Peyer's patch (tissue), 4 donors: ENCODE measurements around the gene SNCB. TPM values are rescaled to one million over a fixed set of nuclear protein-coding genes. Genes with fewer than 3 reads are reported as not detected.

Experiments used
- DNase-seq, 3 donors: peaks; one replicate each; pipeline ENCODE4 v3.0.0-alpha.2; 2017 to 2019
- H3K27ac ChIP-seq, 4 donors: fragments of 200-600 bp; sonication (generic); one replicate each; pipeline ENCODE4 v1.5.1; 2016 to 2019
- H3K27me3 ChIP-seq, 2 donors: fragments of 200-600 bp; sonication (generic); one replicate each; pipeline ENCODE4 v1.5.1; 2019
- H3K36me3 ChIP-seq, 3 donors: fragments of 200-600 bp; sonication (generic); one replicate each; pipeline ENCODE4 v1.5.1; 2016 to 2019
- H3K4me1 ChIP-seq, 4 donors: fragments of 200-600 bp; sonication (generic); one replicate each; pipeline ENCODE4 v1.5.1; 2016 to 2019
- H3K4me3 ChIP-seq, 4 donors: fragments of 200-600 bp; sonication (generic); 1 replicate in 3 of 4; 2 replicates in 1 of 4; pipeline ENCODE4 v1.5.1; 2016 to 2019; ENCODE audit warnings: mild to moderate bottlenecking in 1 of 4
- H3K9me3 ChIP-seq, 4 donors: fragments of 200-600 bp; sonication (generic); one replicate each; pipeline ENCODE4 v1.5.1; 2016 to 2019; ENCODE audit warnings: mild to moderate bottlenecking in 1 of 4
- POLR2A ChIP-seq, 2 donors: fragments of 450-650 bp; IDR thresholded peaks; one replicate each; pipeline ENCODE4 v1.5.1; 2017; ENCODE audit warnings: antibody characterized with exemption in 2 of 2, mild to moderate bottlenecking in 2 of 2, moderate library complexity in 2 of 2
- total RNA-seq, 4 donors: library from RNA; depleted of rRNA; stranded (reverse); fragments of >200 nt; gene quantifications; one replicate each; pipeline ENCODE4 v1.1.0, GENCODE V29; 2016
- TF ChIP-seq, protein P1 (sequence below), 6 experiments: fragments of 450-650 bp in 4 of 6; fragments of 200-600 bp in 2 of 6; sonication (generic) in 1 of 6; IDR thresholded peaks; one replicate each; pipeline ENCODE4 v1.5.1; 2017 to 2019; ENCODE audit warnings: antibody characterized with exemption in 6 of 6, mild to moderate bottlenecking in 3 of 6, moderate library complexity in 1 of 6

Gene SNCB
- total RNA-seq, 4 donors from 2014 or later: not detected

DNA sequence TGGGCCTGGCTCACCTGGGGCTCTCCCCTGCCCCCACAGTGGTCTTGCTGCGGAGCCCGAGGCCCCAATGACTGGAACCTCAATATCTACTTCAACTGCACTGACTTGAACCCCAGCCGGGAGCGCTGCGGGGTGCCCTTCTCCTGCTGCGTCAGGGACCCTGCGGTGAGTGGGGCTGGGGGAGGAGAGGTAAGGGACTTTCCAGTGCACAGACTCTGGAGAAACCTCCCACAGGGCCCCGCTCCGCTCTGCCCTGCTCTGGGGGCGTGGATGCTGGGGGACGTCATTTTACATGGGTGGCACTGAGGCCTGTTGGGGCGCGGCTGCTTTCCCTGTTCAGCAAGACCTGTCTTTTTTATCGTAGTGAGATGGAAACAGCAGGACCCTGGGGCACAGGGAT is 24.5 kb upstream of the SNCB start:
- H3K27ac ChIP-seq: no peak overlapping the region

DNA sequence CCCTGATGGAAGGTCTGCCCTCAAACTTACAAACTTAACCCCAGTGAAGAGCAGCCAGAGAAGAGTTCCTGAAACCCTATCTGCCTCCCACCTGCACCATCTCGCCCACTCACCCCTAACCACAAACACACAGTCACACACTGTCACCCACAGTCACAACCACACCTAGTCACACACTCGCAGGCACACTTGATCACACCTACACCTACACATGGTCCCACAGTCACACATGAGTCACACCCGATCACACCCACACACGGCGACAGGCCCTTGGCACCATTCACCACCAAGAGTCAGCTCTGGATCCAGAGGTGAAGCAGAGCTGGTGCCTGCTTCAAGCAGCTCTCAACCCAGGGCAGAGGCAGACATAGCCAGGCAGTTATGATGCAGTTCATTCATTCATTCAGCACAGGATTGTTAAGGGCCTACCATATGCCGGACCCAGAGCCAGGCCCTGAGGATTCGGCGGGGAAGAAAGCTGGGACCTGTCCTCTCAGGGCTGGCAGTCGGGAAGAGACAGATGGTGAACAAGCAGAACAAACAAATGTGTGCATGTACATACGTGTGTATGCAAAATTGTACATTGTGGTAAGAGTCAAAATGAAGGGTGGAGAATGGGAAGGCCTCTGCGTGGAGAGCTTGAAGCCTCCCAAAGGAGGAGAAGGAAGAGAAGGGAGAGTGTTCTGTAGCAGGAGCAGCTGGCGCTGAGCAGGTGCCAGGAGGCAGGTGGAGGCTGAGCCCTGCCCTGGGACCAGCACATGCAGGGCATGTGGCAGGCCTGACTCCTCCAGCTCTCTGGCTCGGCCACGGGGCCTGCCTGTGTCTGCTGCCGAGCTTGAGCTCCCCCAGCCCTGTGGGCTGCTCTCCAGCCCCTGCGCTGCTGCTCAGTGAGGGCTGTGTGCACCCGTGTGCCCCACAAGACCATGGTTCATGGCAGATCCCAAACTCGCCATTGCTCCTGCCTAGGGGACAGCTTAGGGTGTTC is 23.4 kb upstream of the SNCB start:
- H3K4me1 ChIP-seq: peaks cover 0 to 12% (median 9%) of the 10 kb centered on the region in 4 donors
- TF ChIP-seq POLR2A (IDR thresholded peaks at IDR 0.05): no peak
- H3K9me3 ChIP-seq: no peaks in the 10 kb centered on the region
- H3K4me3 ChIP-seq: no peak overlapping the region
- H3K27ac ChIP-seq: no peak overlapping the region
- DNase-seq: no peak
- no peaks in the 10 kb centered on the region for H3K27me3 ChIP-seq
- H3K36me3 ChIP-seq: peaks cover 0 to 22% (median 0%) of the 10 kb centered on the region in 3 donors

More for the DNA sequence above, 24.5 kb upstream of the SNCB start:
- no peak for TF ChIP-seq POLR2A (IDR thresholded peaks at IDR 0.05)
- no peak overlapping the region for H3K4me3 ChIP-seq
- peaks cover 0 to 22% (median 0%) of the 10 kb centered on the region in 3 donors for H3K36me3 ChIP-seq
- H3K27me3 ChIP-seq: no peaks in the 10 kb centered on the region
- no peaks in the 10 kb centered on the region for H3K9me3 ChIP-seq
- no peak for DNase-seq
- peaks cover 0 to 17% (median 14%) of the 10 kb centered on the region in 4 donors for H3K4me1 ChIP-seq

DNA sequence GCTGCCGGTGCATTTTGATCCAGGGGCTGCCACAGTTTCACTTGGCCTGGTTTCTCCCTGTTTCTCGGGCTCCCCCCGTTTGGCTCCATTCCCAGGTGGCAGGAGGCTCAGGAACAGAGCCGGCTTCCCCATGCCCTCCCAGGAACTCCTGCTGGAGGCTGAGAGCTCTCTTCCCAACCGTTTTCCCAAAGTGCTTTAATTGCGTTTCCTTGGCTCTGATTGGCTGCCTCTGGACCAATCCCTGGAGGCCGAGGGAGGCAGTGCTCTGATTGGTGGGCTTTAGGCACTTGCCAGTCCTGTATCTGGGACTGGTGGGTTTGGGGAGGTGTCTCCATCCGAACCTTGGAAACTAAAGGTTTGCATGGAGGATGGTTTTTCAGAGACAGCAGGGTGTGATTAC is 21.8 kb upstream of the SNCB start:
- no peaks in the 10 kb centered on the region for H3K9me3 ChIP-seq
- no peaks in the 10 kb centered on the region for H3K27me3 ChIP-seq
- peaks cover 0 to 20% (median 0%) of the 10 kb centered on the region in 3 donors for H3K36me3 ChIP-seq
- TF ChIP-seq, protein P1, sequence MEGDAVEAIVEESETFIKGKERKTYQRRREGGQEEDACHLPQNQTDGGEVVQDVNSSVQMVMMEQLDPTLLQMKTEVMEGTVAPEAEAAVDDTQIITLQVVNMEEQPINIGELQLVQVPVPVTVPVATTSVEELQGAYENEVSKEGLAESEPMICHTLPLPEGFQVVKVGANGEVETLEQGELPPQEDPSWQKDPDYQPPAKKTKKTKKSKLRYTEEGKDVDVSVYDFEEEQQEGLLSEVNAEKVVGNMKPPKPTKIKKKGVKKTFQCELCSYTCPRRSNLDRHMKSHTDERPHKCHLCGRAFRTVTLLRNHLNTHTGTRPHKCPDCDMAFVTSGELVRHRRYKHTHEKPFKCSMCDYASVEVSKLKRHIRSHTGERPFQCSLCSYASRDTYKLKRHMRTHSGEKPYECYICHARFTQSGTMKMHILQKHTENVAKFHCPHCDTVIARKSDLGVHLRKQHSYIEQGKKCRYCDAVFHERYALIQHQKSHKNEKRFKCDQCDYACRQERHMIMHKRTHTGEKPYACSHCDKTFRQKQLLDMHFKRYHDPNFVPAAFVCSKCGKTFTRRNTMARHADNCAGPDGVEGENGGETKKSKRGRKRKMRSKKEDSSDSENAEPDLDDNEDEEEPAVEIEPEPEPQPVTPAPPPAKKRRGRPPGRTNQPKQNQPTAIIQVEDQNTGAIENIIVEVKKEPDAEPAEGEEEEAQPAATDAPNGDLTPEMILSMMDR (IDR thresholded peaks at IDR 0.05): no peak
- no peak for TF ChIP-seq POLR2A (IDR thresholded peaks at IDR 0.05)
- H3K4me1 ChIP-seq: peaks cover 0 to 15% (median 11%) of the 10 kb centered on the region in 4 donors
- H3K27ac ChIP-seq: no peak overlapping the region
- no peak overlapping the region for H3K4me3 ChIP-seq
- no peak for DNase-seq

DNA sequence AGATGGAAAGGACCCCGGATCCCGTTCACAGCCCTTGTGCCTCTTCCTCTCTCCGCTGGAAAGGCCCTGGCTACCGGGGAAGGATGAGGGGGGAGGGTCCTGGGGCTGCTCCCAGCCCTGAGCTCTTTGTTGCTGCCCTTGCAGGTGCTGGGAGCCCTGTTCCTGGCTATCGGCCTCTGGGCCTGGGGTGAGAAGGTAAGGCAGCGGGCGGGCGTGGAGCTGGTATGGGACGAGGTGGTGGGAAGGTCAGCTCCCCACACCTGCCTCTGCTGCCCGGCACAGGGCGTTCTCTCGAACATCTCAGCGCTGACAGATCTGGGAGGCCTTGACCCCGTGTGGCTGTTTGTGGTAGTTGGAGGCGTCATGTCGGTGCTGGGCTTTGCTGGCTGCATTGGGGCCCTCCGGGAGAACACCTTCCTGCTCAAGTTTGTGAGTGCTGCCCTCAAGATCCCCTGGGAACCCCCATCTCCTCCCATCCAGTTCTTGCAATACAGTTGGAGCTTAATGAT is 21.2 kb upstream of the SNCB start:
- Histone ChIP-seq H3K9me3 (no peaks in the 10 kb centered on the region), H3K27me3 (no peaks in the 10 kb centered on the region), H3K36me3 (peaks cover 0 to 14% (median 0%) of the 10 kb centered on the region in 3 donors), H3K4me3 (no peak overlapping the region), H3K4me1 (peaks cover 0 to 18% (median 12%) of the 10 kb centered on the region in 4 donors), H3K27ac (no peak overlapping the region)
- TF ChIP-seq, protein P1 (IDR thresholded peaks at IDR 0.05): no peak
- TF ChIP-seq POLR2A (IDR thresholded peaks at IDR 0.05): no peak
- DNase-seq: no peak

DNA sequence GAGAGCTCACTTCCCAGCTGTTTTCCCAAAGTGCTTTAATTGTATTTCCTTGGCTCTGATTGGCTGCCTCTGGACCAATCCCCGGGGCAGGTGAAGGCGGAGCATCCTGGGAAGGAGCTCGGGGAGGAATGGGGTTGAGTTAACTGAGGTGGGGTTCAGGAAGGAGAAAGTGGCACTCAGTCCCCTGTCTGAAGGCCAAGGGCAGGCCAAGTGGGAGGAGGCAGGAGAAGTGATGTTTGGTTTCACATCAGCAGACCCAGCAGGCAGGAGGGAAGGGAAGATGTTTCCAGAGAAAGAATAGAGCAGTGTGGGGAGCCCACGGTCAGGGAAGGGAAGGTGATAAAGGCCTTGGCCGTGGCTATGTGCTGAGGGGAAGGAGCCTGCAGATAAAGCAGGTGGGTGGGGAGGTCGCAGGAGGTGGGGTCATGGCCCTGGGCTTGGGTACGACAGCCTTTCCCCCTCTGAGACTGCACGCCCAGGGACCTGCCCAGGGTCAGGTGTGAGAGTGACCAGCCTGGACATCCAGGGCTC is 20.1 kb upstream of the SNCB start:
- H3K4me1 ChIP-seq: peaks cover 0 to 19% (median 13%) of the 10 kb centered on the region in 4 donors
- peaks cover 0 to 14% (median 0%) of the 10 kb centered on the region in 3 donors for H3K36me3 ChIP-seq
- H3K27ac ChIP-seq: no peak overlapping the region
- TF ChIP-seq, protein P1 (IDR thresholded peaks at IDR 0.05): no peak
- TF ChIP-seq POLR2A (IDR thresholded peaks at IDR 0.05): no peak
- no peaks in the 10 kb centered on the region for H3K27me3 ChIP-seq
- H3K9me3 ChIP-seq: no peaks in the 10 kb centered on the region
- H3K4me3 ChIP-seq: no peak overlapping the region
- DNase-seq: no peak

DNA sequence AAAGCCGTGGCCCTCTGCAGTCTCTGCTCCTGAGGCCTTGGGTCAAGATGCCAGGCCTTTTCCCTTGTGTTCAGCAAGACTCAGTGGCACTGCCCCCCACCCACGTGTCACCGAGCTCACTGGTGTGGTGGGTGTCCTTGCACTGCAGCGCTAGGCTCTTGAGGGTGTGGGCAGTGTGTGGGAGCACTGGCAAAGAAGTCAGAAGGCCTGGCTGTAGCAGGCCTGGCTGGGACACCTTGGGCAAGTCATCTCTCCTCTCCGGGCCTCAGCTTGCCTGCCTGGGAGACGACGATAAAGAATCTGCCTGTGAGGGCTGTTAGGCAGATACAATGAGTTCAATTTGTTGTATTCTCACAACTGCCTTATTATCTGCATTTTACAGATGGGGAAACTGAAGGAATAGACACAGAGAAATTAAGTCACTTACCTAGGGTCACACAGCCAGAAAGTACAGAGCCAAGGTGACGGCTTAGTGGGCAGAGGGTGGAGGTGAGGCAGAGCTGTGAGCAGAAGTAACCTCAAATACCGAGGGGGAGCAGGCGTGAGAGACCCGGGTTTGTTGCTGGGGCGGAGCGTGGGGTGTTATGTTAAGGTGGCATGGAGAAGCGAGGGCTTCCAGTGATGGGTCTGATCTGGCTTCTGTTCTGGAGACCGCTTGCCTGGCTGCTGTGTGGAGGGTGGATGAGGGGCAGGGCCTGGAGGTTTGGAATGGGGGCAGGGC is 18.3 kb upstream of the SNCB start:
- DNase-seq: no peak
- Histone ChIP-seq H3K9me3 (no peaks in the 10 kb centered on the region), H3K4me1 (peaks cover 0 to 19% (median 13%) of the 10 kb centered on the region in 4 donors), H3K27me3 (no peaks in the 10 kb centered on the region), H3K36me3 (peaks cover 0 to 13% (median 0%) of the 10 kb centered on the region in 3 donors), H3K27ac (peak overlapping the region in 3 of 4 donors; percentile 48 to 80 (median 65)), H3K4me3 (peak overlapping the region in 3 of 4 donors; percentile 64 to 76 (median 68))
- TF ChIP-seq, protein P1 (IDR thresholded peaks at IDR 0.05): no peak
- TF ChIP-seq POLR2A (IDR thresholded peaks at IDR 0.05): no peak
